Mesenchymal stem cell (in vitro differentiated cells and primary cell): ENCODE data around the gene MED13L. TPM values are rescaled to one million over a fixed set of nuclear protein-coding genes. Genes with fewer than 3 reads are reported as not detected.

ENCODE experiments used
- DNase-seq: peaks from one replicate; pipeline ENCODE4 v3.0.0-alpha.2; 2013
- H2AFZ ChIP-seq: one replicate; pipeline ENCODE4 v1.6.1; 2013; ENCODE audit warnings: low read depth, mild to moderate bottlenecking, control low read depth, inconsistent platforms, low read length, moderate library complexity
- H2AK5ac ChIP-seq: 2 replicates; pipeline ENCODE4 v1.6.1; 2013; ENCODE audit warnings: low read length, moderate library complexity, mild to moderate bottlenecking, inconsistent platforms; ENCODE audit not compliant: severe bottlenecking
- H2BK120ac ChIP-seq: one replicate; pipeline ENCODE4 v1.6.1; 2013; ENCODE audit warnings: low read depth, mild to moderate bottlenecking, inconsistent platforms, low read length, moderate library complexity
- H2BK12ac ChIP-seq, 2 experiments: one replicate each; pipeline ENCODE4 v1.6.1; 2013; ENCODE audit warnings: inconsistent platforms in 2 of 2, low read length in 2 of 2, mild to moderate bottlenecking in 2 of 2, moderate library complexity in 2 of 2, control low read depth in 1 of 2
- H2BK15ac ChIP-seq: one replicate; pipeline ENCODE4 v1.6.1; 2013; ENCODE audit warnings: mild to moderate bottlenecking, low read depth, inconsistent platforms; ENCODE audit not compliant: poor library complexity, severe bottlenecking
- H2BK5ac ChIP-seq: 2 replicates; pipeline ENCODE4 v1.6.1; 2013; ENCODE audit warnings: low read depth, mild to moderate bottlenecking, low read length, control low read depth, inconsistent platforms; ENCODE audit not compliant: poor library complexity, severe bottlenecking
- H3K14ac ChIP-seq, 2 experiments: one replicate each; pipeline ENCODE4 v1.6.1; 2013; ENCODE audit warnings: inconsistent platforms in 2 of 2, low read length in 2 of 2, control low read depth in 1 of 2, mild to moderate bottlenecking in 1 of 2, moderate library complexity in 1 of 2
- H3K18ac ChIP-seq, 2 experiments: one replicate each; pipeline ENCODE4 v1.6.1; 2013; ENCODE audit warnings: inconsistent platforms in 2 of 2, low read length in 2 of 2, control low read depth in 1 of 2, low read depth in 1 of 2, mild to moderate bottlenecking in 1 of 2
- H3K23ac ChIP-seq, 2 experiments: one replicate each; pipeline ENCODE4 v1.6.1; 2013; ENCODE audit warnings: inconsistent platforms in 2 of 2, low read length in 2 of 2, mild to moderate bottlenecking in 2 of 2, moderate library complexity in 2 of 2, control low read depth in 1 of 2
- H3K27ac ChIP-seq: 2 replicates; pipeline ENCODE4 v1.5.1; 2013; ENCODE audit warnings: mild to moderate bottlenecking, moderate library complexity, low read length, control low read depth, inconsistent platforms; ENCODE audit not compliant: poor library complexity, severe bottlenecking
- H3K27me3 ChIP-seq, 2 experiments: 2 replicates each; pipeline versions ENCODE4 v1.6.1 to v1.7.0; 2013; ENCODE audit warnings: low read length in 2 of 2, mild to moderate bottlenecking in 2 of 2, moderate library complexity in 2 of 2, control low read depth in 1 of 2, inconsistent platforms in 1 of 2; ENCODE audit not compliant: control insufficient read depth in 1 of 2, insufficient read depth in 1 of 2
- H3K36me3 ChIP-seq, 2 experiments: 2 replicates each; pipeline versions ENCODE4 v1.6.1 to v1.7.0; 2013; ENCODE audit warnings: low read length in 2 of 2, control low read depth in 1 of 2, inconsistent platforms in 1 of 2, low read depth in 1 of 2, mild to moderate bottlenecking in 1 of 2; ENCODE audit not compliant: insufficient read depth in 2 of 2, control insufficient read depth in 1 of 2
- H3K4ac ChIP-seq, 2 experiments: one replicate each; pipeline ENCODE4 v1.6.1; 2013; ENCODE audit warnings: inconsistent platforms in 2 of 2, low read length in 2 of 2, mild to moderate bottlenecking in 2 of 2, moderate library complexity in 2 of 2, control low read depth in 1 of 2, low read depth in 1 of 2
- H3K4me1 ChIP-seq: 2 replicates; pipeline ENCODE4 v1.6.1; 2013; ENCODE audit warnings: low read depth, low read length, control low read depth; ENCODE audit not compliant: control insufficient read depth, insufficient read depth
- H3K4me2 ChIP-seq: 2 replicates; pipeline ENCODE4 v1.6.1; 2013; ENCODE audit warnings: low read length, mild to moderate bottlenecking, inconsistent platforms; ENCODE audit not compliant: poor library complexity, severe bottlenecking
- H3K4me3 ChIP-seq, 2 experiments: 2 replicates each; pipeline versions ENCODE4 v1.5.1 to v1.7.0; 2013; ENCODE audit warnings: low read length in 2 of 2, mild to moderate bottlenecking in 2 of 2, control low read depth in 1 of 2, low read depth in 1 of 2; ENCODE audit not compliant: insufficient read depth in 1 of 2
- H3K79me1 ChIP-seq: replicated peaks from 2 replicates; pipeline ENCODE4 v1.6.1; 2013; ENCODE audit warnings: mild to moderate bottlenecking, control low read depth, low read length, inconsistent platforms; ENCODE audit not compliant: poor library complexity, severe bottlenecking
- H3K9ac ChIP-seq: 2 replicates; pipeline ENCODE4 v1.7.0; 2013; ENCODE audit warnings: mild to moderate bottlenecking, low read length, moderate library complexity
- H3K9me3 ChIP-seq: 2 replicates; pipeline ENCODE4 v1.7.0; 2013; ENCODE audit warnings: mild to moderate bottlenecking, low read length; ENCODE audit not compliant: control insufficient read depth
- H4K8ac ChIP-seq: one replicate; pipeline ENCODE4 v1.6.1; 2013; ENCODE audit warnings: inconsistent platforms, mild to moderate bottlenecking, low read length, moderate library complexity
- H4K91ac ChIP-seq: one replicate; pipeline ENCODE4 v1.6.1; 2013; ENCODE audit warnings: mild to moderate bottlenecking, low read length, inconsistent platforms
- WGBS: methylation state at CpG from one replicate; pipeline ENCODE4 v1.1.7; 2013; ENCODE audit warnings: mixed read lengths; 5-methylcytosine and 5-hydroxymethylcytosine counted together
- small RNA-seq: library from polyadenylated mRNA; stranded (forward); fragments of <200 nt; extraction: miRNeasy Mini kit (QIAGEN cat#:217004); gene quantifications from one replicate; pipeline ENCODE3, GENCODE V24; 2013; ENCODE audit warnings: low read depth

MED13L gene

GRCh38 chr12:115912440-115912839 lies 365.1 kb downstream of the MED13L start:
- no peak overlapping the region for H3K4me2 ChIP-seq
- H2BK12ac ChIP-seq = no peak overlapping the region
- H3K36me3 ChIP-seq = no peaks in the 10 kb centered on the region
- no peak overlapping the region for H3K4me3 ChIP-seq
- no peak overlapping the region for H2AFZ ChIP-seq
- no peak overlapping the region for H3K4ac ChIP-seq
- WGBS = 100% methylated on average over 1 of the region's 1 CpG
- no peak overlapping the region for H4K8ac ChIP-seq
- peaks cover 4% of the 10 kb centered on the region for H3K9me3 ChIP-seq
- no peaks in the 10 kb centered on the region for H3K79me1 ChIP-seq
- no peak overlapping the region for H3K23ac ChIP-seq
- no peak overlapping the region for H3K27ac ChIP-seq
- no peak overlapping the region for H3K9ac ChIP-seq
- peaks cover 4% of the 10 kb centered on the region for H3K4me1 ChIP-seq
- DNase-seq = no peak
- H4K91ac ChIP-seq = no peak overlapping the region
- H3K14ac ChIP-seq = no peak overlapping the region
- no peak overlapping the region for H2AK5ac ChIP-seq
- H2BK15ac ChIP-seq = no peak overlapping the region
- no peak overlapping the region for H2BK120ac ChIP-seq
- H2BK5ac ChIP-seq = no peak overlapping the region
- no peak overlapping the region for H3K18ac ChIP-seq
- H3K27me3 ChIP-seq = peaks cover 26 to 29% of the 10 kb centered on the region in 2 experiments

- peaks cover 21 to 22% of the 10 kb centered on the region in 2 experiments for H3K27me3 ChIP-seq
- peaks cover 4% of the 10 kb centered on the region for H3K9me3 ChIP-seq
- no peak overlapping the region for H3K4me2 ChIP-seq
- no peak overlapping the region for H3K4me3 ChIP-seq
- H2BK15ac ChIP-seq = no peak overlapping the region
- no peaks in the 10 kb centered on the region for H3K36me3 ChIP-seq
- no peak overlapping the region for H3K23ac ChIP-seq
- no peak overlapping the region for H3K18ac ChIP-seq
- H2AK5ac ChIP-seq = no peak overlapping the region
- no peak overlapping the region for H3K4ac ChIP-seq
- no peak overlapping the region for H3K9ac ChIP-seq
- no peak overlapping the region for H2BK5ac ChIP-seq
- no peak overlapping the region for H2BK120ac ChIP-seq
- no peak overlapping the region for H3K14ac ChIP-seq
- H2BK12ac ChIP-seq = no peak overlapping the region
- no peak overlapping the region for H4K8ac ChIP-seq
- no peak overlapping the region for H3K27ac ChIP-seq
- H3K4me1 ChIP-seq = no peaks in the 10 kb centered on the region
- 100% methylated on average over 1 of the region's 1 CpG for WGBS
- H3K79me1 ChIP-seq = no peaks in the 10 kb centered on the region
- no peak overlapping the region for H4K91ac ChIP-seq
- no peak for DNase-seq
- no peak overlapping the region for H2AFZ ChIP-seq
These were observed 366.1 kb downstream of the MED13L start for GRCh38 chr12:115911360-115911759.

- H3K9ac ChIP-seq = no peak overlapping the region
- no peak overlapping the region for H3K14ac ChIP-seq
- WGBS = 34% methylated on average over 5 of the region's 5 CpGs
- no peak overlapping the region for H2AFZ ChIP-seq
- H3K4me1 ChIP-seq = no peaks in the 10 kb centered on the region
- no peak overlapping the region for H3K4me3 ChIP-seq
- peaks cover 9 to 22% of the 10 kb centered on the region in 2 experiments for H3K27me3 ChIP-seq
- no peak overlapping the region for H2BK12ac ChIP-seq
- H3K27ac ChIP-seq = no peak overlapping the region
- H2AK5ac ChIP-seq = no peak overlapping the region
- no peaks in the 10 kb centered on the region for H3K79me1 ChIP-seq
- no peak overlapping the region for H3K23ac ChIP-seq
- no peak overlapping the region for H3K4ac ChIP-seq
- no peaks in the 10 kb centered on the region for H3K36me3 ChIP-seq
- no peak overlapping the region for H2BK5ac ChIP-seq
- H2BK120ac ChIP-seq = no peak overlapping the region
- H3K18ac ChIP-seq = no peak overlapping the region
- no peak overlapping the region for H4K8ac ChIP-seq
- no peak overlapping the region for H4K91ac ChIP-seq
- H2BK15ac ChIP-seq = no peak overlapping the region
- H3K4me2 ChIP-seq = no peak overlapping the region
- H3K9me3 ChIP-seq = peaks cover 4% of the 10 kb centered on the region
- DNase-seq = no peak
These were observed 367.4 kb downstream of the MED13L start for GRCh38 chr12:115910057-115910456.

Small RNAs within 50 kb of the gene (small RNA-seq; reads per million reads assigned to genes)
- gene MIR620 = not detected
- not detected for gene RNU6-1188P
- not detected for gene SNRPGP18
